DND-41 (cell line): Measurements from ENCODE around the gene ESYT3.
"Not testable (repeated sequence)": the region's sequence is repeated elsewhere in the genome, so short reads cannot be mapped to it uniquely, and the experiment has no call there.

Source experiments
- ATAC-seq: fragments of 200-7000 bp; cut with Tn5 transposase; 3 replicates; pipeline ENCODE4 v1.9.1; 2021; ENCODE audit warnings: low read depth; ENCODE audit not compliant: insufficient read depth
- DNase-seq: peaks from one replicate; pipeline ENCODE4 v3.0.0-alpha.2; 2020
- H2AFZ ChIP-seq: 2 replicates; pipeline ENCODE4 v1.6.0; 2012; ENCODE audit warnings: low read depth, low read length
- H3K27ac ChIP-seq: 2 replicates; pipeline ENCODE4 v1.5.1; 2012; ENCODE audit warnings: low read length, inconsistent platforms
- H3K27me3 ChIP-seq: fragments of 200-600 bp; sonication (generic); 2 replicates; pipeline ENCODE4 v1.6.0; 2012; ENCODE audit warnings: low read length, mild to moderate bottlenecking, inconsistent platforms; ENCODE audit not compliant: insufficient read depth, poor library complexity
- H3K36me3 ChIP-seq: 2 replicates; pipeline ENCODE4 v1.5.1; 2012; ENCODE audit warnings: low read length, inconsistent platforms; ENCODE audit not compliant: insufficient read depth
- H3K4me1 ChIP-seq: 2 replicates; pipeline ENCODE4 v1.5.1; 2012; ENCODE audit warnings: mild to moderate bottlenecking, low read length; ENCODE audit not compliant: insufficient read depth
- H3K4me2 ChIP-seq: 2 replicates; pipeline ENCODE4 v1.6.0; 2012; ENCODE audit warnings: mild to moderate bottlenecking, moderate library complexity, low read length, inconsistent platforms; ENCODE audit not compliant: insufficient read depth
- H3K4me3 ChIP-seq, 2 experiments: fragments of 200-600 bp in 1 of 2; shearing (Covaris generic) in 1 of 2; 2 replicates each; pipeline ENCODE4 v1.5.1; 2012 to 2016; ENCODE audit warnings: inconsistent platforms in 2 of 2, low read length in 2 of 2, mild to moderate bottlenecking in 2 of 2, low read depth in 1 of 2, moderate library complexity in 1 of 2
- H3K79me2 ChIP-seq: 2 replicates; pipeline ENCODE4 v1.6.0; 2012; ENCODE audit warnings: low read length, inconsistent platforms; ENCODE audit not compliant: insufficient read depth
- H3K9ac ChIP-seq: 2 replicates; pipeline ENCODE4 v1.6.0; 2012; ENCODE audit warnings: low read depth, mild to moderate bottlenecking, inconsistent platforms, low read length, moderate library complexity
- H3K9me3 ChIP-seq: 2 replicates; pipeline ENCODE4 v1.5.1; 2012; ENCODE audit warnings: low read length, moderate library complexity, mild to moderate bottlenecking, inconsistent platforms; ENCODE audit not compliant: insufficient read depth, severe bottlenecking
- H4K20me1 ChIP-seq: 2 replicates; pipeline ENCODE4 v1.6.0; 2012; ENCODE audit warnings: low read length; ENCODE audit not compliant: insufficient read depth
- EZH2 ChIP-seq: IDR thresholded peaks from 3 replicates; pipeline ENCODE4 v1.6.1; 2012; ENCODE audit warnings: borderline replicate concordance, low read depth, mild to moderate bottlenecking, moderate library complexity, low read length, inconsistent platforms; ENCODE audit not compliant: severe bottlenecking
- TF ChIP-seq, protein P1 (sequence below): IDR thresholded peaks from 2 replicates; pipeline ENCODE4 v1.5.1; 2012; ENCODE audit warnings: borderline replicate concordance, low read length, moderate library complexity, mild to moderate bottlenecking; ENCODE audit not compliant: poor library complexity, severe bottlenecking; ENCODE audit errors: extremely low read depth

Gene ESYT3

DNA sequence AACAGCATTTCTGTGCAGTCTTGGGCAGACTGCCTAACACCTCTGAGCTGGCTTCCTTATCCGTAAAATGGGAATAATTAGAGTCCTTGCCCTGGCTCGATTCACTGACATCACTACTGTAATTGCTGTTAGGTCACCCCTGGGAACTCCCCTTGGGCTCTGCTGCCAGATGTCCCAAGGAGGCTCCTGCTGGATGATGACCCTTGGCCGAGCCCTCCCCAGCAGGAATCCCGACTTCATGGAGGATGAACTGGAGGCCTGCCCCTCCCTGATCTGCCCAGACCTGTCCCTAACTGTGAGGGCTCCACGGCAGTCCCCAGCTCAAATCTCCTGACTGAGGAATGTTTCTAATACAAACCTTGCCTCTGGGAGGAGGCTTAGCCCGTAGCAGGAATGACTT, 18.0 kb downstream of the ESYT3 start:
- no peak for DNase-seq
- Histone ChIP-seq H3K4me1 (no peaks in the 10 kb centered on the region), H3K27me3 (no peaks in the 10 kb centered on the region), H3K27ac (no peak overlapping the region), H3K9ac (no peak overlapping the region), H2AFZ (no peak overlapping the region), H3K9me3 (no peaks in the 10 kb centered on the region), H3K79me2 (no peaks in the 10 kb centered on the region), H3K36me3 (no peaks in the 10 kb centered on the region), H4K20me1 (no peaks in the 10 kb centered on the region), H3K4me3 (no peak overlapping the region), H3K4me2 (no peak overlapping the region)
- no peak for TF ChIP-seq EZH2
- TF ChIP-seq, protein P1, sequence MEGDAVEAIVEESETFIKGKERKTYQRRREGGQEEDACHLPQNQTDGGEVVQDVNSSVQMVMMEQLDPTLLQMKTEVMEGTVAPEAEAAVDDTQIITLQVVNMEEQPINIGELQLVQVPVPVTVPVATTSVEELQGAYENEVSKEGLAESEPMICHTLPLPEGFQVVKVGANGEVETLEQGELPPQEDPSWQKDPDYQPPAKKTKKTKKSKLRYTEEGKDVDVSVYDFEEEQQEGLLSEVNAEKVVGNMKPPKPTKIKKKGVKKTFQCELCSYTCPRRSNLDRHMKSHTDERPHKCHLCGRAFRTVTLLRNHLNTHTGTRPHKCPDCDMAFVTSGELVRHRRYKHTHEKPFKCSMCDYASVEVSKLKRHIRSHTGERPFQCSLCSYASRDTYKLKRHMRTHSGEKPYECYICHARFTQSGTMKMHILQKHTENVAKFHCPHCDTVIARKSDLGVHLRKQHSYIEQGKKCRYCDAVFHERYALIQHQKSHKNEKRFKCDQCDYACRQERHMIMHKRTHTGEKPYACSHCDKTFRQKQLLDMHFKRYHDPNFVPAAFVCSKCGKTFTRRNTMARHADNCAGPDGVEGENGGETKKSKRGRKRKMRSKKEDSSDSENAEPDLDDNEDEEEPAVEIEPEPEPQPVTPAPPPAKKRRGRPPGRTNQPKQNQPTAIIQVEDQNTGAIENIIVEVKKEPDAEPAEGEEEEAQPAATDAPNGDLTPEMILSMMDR: no peak
- no peak for ATAC-seq

DNA sequence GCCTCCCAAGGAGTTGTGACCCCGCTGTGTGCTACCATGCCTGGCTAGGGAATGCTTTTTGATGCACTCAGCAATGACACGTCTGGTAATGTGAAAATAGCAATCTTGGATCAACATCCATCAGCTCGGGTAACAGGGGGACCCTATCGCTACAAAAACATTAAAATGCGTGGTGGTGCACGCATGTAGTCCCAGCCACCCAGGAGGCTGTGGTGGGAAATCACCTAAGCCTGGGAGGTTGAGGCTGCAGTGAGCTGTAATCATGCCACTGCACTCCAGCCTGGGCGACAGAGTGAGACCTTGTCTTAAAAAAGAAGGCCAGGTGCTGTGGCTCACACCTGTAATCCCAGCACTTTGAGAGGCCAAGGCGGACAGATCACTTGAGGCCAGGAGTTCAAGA, 19.5 kb downstream of the ESYT3 start:
- H3K4me2 ChIP-seq, H3K4me1 ChIP-seq, H2AFZ ChIP-seq, DNase-seq, H3K9ac ChIP-seq, H3K36me3 ChIP-seq, H3K27me3 ChIP-seq, H3K9me3 ChIP-seq, H4K20me1 ChIP-seq, H3K4me3 ChIP-seq, ATAC-seq, H3K27ac ChIP-seq, H3K79me2 ChIP-seq: not testable (repeated sequence)

DNA sequence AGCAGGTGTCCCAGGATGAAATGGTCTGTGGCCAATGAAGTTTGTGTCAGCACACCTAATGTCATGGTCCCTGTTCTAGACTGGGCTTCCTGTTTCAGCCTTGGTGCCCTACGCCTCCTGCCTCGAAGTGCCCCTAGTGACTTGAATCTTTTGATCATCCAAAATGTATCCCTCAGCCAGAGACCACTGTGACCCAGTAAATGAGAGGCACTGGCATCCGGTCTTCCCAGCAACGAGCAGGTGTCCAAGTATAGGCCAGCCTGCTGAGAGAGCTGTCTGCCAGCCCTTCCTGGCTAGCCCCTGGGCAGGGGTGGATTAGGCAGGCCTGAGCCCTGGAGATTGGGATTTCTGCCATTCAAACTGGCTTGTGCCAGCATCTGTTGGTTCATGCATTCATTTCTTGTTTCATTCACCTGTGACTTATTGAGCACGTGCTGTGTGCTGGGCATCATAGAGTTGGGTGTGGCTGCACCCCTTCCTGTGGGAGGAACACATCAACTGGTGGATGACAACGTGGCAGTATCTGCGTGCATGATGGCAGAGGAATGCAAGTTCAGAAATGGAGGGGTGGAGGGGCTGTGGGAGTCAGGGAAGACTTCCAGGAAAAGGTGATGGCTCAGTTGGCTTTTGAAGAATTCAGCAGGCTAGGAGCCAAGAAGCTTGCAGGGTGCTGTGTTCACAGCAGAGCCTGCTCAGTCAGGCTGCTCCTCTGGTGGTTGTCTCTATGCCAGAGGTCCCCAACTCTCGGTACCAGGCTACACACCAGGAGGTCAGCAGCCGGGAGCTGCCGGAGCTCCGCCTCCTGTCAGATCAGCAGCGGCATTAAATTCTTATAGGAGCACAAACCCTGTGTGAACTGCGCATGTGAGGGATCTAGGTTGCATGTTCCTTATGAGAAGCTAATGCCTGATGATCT, 21.6 kb downstream of the ESYT3 start:
- H2AFZ ChIP-seq: no peak overlapping the region
- no peak overlapping the region for H3K4me2 ChIP-seq
- no peak overlapping the region for H3K27ac ChIP-seq
- H3K4me3 ChIP-seq: no peak overlapping the region
- DNase-seq (no peak), ATAC-seq (no peak)
- H3K9me3 ChIP-seq: no peaks in the 10 kb centered on the region
- TF ChIP-seq, protein P1: no peak
- TF ChIP-seq EZH2: no peak
- no peaks in the 10 kb centered on the region for H3K79me2 ChIP-seq
- H3K36me3 ChIP-seq: no peaks in the 10 kb centered on the region
- no peaks in the 10 kb centered on the region for H3K4me1 ChIP-seq
- no peak overlapping the region for H3K9ac ChIP-seq
- no peaks in the 10 kb centered on the region for H3K27me3 ChIP-seq
- H4K20me1 ChIP-seq: no peaks in the 10 kb centered on the region

DNA sequence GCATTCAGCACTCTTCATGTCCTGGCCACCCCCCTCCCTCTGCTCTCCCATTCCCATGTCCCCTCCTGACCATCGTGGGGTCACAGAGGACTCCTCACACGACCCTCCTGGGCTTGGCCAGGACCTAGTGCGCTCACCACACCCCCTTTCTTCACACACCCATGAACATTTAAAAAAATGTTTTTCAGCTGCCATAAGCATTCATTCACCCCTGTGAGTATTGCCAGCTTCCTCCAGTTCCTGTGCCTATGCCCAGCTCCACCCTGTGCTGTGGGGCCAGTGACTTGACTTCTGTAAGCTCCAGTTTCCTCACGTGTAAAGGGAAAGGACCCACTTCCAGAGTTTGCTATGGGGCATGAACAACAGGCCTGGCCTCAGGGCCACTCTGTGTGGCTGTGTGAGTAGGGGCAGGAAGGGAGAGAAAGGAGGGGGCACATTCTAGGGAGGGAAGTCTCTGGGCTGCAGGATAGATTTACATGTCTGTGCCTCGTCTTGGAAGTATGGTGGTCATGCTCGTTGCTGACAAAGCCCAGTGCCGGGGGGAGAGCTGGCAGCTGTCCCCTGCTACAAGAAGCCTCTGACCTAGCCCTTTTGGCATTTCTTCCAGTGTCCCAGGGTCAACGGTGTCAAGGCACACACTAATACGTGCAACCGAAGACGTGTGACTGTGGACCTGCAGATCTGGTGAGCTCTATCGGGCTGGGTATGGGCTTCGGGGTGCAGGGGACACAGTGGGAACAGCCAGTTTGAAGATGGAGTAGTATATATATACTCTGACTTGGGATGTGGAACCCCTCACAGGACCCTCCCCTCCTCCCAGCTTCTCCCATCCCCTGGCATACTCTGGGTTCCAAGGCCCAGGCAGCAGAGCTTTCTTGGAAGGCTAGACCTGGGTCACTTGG, 22.8 kb downstream of the ESYT3 start:
- Histone ChIP-seq H3K4me3 (no peak overlapping the region), H3K9me3 (no peaks in the 10 kb centered on the region), H3K79me2 (no peaks in the 10 kb centered on the region), H3K4me1 (no peaks in the 10 kb centered on the region), H2AFZ (no peak overlapping the region), H3K36me3 (no peaks in the 10 kb centered on the region), H3K4me2 (no peak overlapping the region), H3K27me3 (no peaks in the 10 kb centered on the region), H3K9ac (no peak overlapping the region), H3K27ac (no peak overlapping the region), H4K20me1 (no peaks in the 10 kb centered on the region)
- TF ChIP-seq, protein P1: no peak
- no peak for TF ChIP-seq EZH2
- DNase-seq (no peak), ATAC-seq (no peak)
